Activated CD4-positive, alpha-beta T cell treated with anti-CD3 and anti-CD28 coated beads for 36 hours (primary cell): ENCODE data around the gene DCHS2. TPM values are rescaled to one million over a fixed set of nuclear protein-coding genes. Genes with fewer than 3 reads are reported as not detected.

Experiments used
- ATAC-seq: fragments of 200-7000 bp; cut with Tn5 transposase; one replicate; pipeline ENCODE4 v1.10.0; 2021; ENCODE audit warnings: mild to moderate bottlenecking, moderate library complexity
- CTCF ChIA-PET: fragments of 350-600 bp; sonication (Branson Sonifier 250); formaldehyde crosslinking; loops from one replicate; lab custom pipeline; 2021; ENCODE audit warnings: antibody characterized with exemption; lab: Charles Lee
- POLR2A ChIA-PET: fragments of 350-600 bp; sonication (Branson Sonifier 250); formaldehyde crosslinking; loops from one replicate; lab custom pipeline; 2021; ENCODE audit warnings: antibody characterized with exemption, inconsistent platforms; lab: Charles Lee
- DNase-seq: peaks from one replicate; pipeline ENCODE4 v3.0.0-alpha.2; 2020
- H3K27ac Mint-ChIP-seq: one replicate; pipeline ENCODE4 v1.8.0; 2021; ENCODE audit warnings: mixed read lengths
- H3K27me3 Mint-ChIP-seq: one replicate; pipeline ENCODE4 v1.8.0; 2021; ENCODE audit warnings: mixed read lengths
- H3K36me3 Mint-ChIP-seq: one replicate; pipeline ENCODE4 v1.8.0; 2021; ENCODE audit warnings: low read depth, mixed read lengths
- H3K4me1 Mint-ChIP-seq: one replicate; pipeline ENCODE4 v1.8.0; 2021; ENCODE audit warnings: mixed read lengths
- H3K4me3 Mint-ChIP-seq: one replicate; pipeline ENCODE4 v1.8.0; 2021; ENCODE audit warnings: mild to moderate bottlenecking, moderate library complexity, mixed read lengths
- H3K9me3 Mint-ChIP-seq: one replicate; pipeline ENCODE4 v1.8.0; 2021; ENCODE audit warnings: low read depth, mixed read lengths
- intact Hi-C, 2 experiments: fragments of 100-400 bp; cut with DNase I in 1 of 2; cut with micrococcal nuclease in 1 of 2; formaldehyde crosslinking; loops; one replicate each; pipeline versions ENCODE4 v1.14.2 to v1.15.1; 2022 to 2024; cut with DNase I, micrococcal nuclease
- total RNA-seq, 2 experiments: library from RNA; stranded (reverse); gene quantifications; one replicate each; pipeline ENCODE4 v1.2.3, GENCODE V29; 2021

DCHS2 gene
- total RNA-seq, 2 experiments from 2014 or later: 0.05 to 0.14 TPM

DNA sequence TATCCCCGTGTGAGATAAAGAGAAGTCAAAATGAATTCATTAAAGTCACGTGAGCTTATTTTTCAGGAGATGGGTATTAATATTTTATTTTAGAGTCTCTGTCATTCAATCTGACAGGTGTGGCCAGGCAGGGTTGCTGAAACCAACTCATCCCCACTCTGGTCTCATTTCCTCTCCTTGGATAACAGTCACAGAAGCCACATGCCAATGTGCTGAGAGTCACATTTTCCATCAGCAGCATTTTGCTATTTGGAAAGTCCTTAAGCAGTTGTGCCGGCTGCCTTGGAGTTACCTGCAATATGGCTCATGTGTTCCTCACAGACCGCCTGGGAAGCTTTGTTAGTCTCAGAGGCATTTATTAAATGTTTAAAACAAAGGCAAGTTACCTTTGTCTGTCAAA, 302.3 kb downstream of the DCHS2 start:
- no peaks in the 10 kb centered on the region for H3K4me1 Mint-ChIP-seq

GRCh38 chr4:154186888-154187287, 304.7 kb downstream of the DCHS2 start:
- no peak for ATAC-seq
- Mint-ChIP-seq H3K4me1 (no peaks in the 10 kb centered on the region), H3K4me3 (no peak overlapping the region), H3K27ac (no peak overlapping the region), H3K36me3 (no peaks in the 10 kb centered on the region), H3K27me3 (peaks cover 26% of the 10 kb centered on the region), H3K9me3 (no peaks in the 10 kb centered on the region)
- intact Hi-C loops: no loop called here
- ChIA-PET CTCF (no interaction called here), POLR2A (no interaction called here)
- no peak for DNase-seq

More for the DNA sequence above, 302.3 kb downstream of the DCHS2 start:
- DNase-seq (no peak), ATAC-seq (no peak)
- peaks cover 26% of the 10 kb centered on the region for H3K27me3 Mint-ChIP-seq
- H3K4me3 Mint-ChIP-seq: no peak overlapping the region
- ChIA-PET POLR2A (no interaction called here), CTCF (no interaction called here)
- intact Hi-C loops: no loop called here
- no peaks in the 10 kb centered on the region for H3K9me3 Mint-ChIP-seq
- no peak overlapping the region for H3K27ac Mint-ChIP-seq
- H3K36me3 Mint-ChIP-seq: no peaks in the 10 kb centered on the region

DNA sequence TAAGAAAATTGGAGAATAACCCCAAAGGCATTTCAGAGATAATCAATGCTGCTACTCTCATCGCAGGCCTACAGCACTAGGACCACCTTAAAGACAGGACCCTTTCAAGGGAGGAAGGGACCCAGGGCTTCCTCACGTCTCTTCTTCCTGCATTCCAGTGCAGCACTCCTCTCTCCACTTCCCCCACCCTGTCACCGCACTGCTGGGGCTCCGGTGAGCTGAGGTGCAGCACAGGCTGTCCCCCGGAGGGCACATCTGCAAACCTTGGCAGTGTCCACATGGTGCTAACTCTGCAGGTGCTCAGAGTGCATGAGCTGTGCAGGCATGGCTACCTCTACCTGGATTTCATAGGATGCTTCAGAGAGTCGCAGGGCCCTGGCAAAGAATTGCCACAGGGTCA, 305.6 kb downstream of the DCHS2 start:
- ATAC-seq (no peak), DNase-seq (no peak)
- intact Hi-C loops: no loop called here
- H3K4me3 Mint-ChIP-seq: no peak overlapping the region
- H3K27ac Mint-ChIP-seq: no peak overlapping the region
- POLR2A ChIA-PET: no interaction called here
- CTCF ChIA-PET: no interaction called here
- H3K27me3 Mint-ChIP-seq: peaks cover 21% of the 10 kb centered on the region
- no peaks in the 10 kb centered on the region for H3K36me3 Mint-ChIP-seq
- no peaks in the 10 kb centered on the region for H3K4me1 Mint-ChIP-seq
- H3K9me3 Mint-ChIP-seq: no peaks in the 10 kb centered on the region

- no peak overlapping the region for H3K4me3 Mint-ChIP-seq
- H3K4me1 Mint-ChIP-seq: no peaks in the 10 kb centered on the region
- ChIA-PET CTCF (no interaction called here), POLR2A (no interaction called here)
- H3K36me3 Mint-ChIP-seq: no peaks in the 10 kb centered on the region
- no peak overlapping the region for H3K27ac Mint-ChIP-seq
- ATAC-seq: no peak
- DNase-seq: no peak
- no peaks in the 10 kb centered on the region for H3K9me3 Mint-ChIP-seq
- intact Hi-C loops: no loop called here
- H3K27me3 Mint-ChIP-seq: peaks cover 16% of the 10 kb centered on the region
These were observed 307.4 kb downstream of the DCHS2 start for GRCh38 chr4:154184238-154184637.

DNA sequence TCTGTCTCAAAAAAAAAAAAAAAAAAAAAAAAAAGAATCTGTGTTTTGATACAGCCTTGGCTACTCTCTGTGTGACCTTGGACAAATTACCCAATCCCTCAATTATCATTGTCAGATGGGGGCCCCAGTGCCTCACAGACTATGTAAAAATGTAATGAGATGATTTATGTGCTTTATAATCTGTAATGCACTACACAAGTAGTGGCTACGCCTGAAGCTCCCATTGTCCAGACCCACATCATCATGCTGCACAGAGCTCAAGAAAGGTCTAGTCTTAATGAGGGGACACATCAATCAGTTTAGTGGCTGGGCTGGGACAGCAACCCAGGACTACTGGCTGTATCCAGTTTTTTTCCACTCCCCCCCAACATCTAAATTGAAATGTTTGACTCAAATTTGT, 308.3 kb downstream of the DCHS2 start:
- ChIA-PET POLR2A (no interaction called here), CTCF (no interaction called here)
- Mint-ChIP-seq H3K27me3 (peaks cover 13% of the 10 kb centered on the region), H3K27ac (no peak overlapping the region), H3K4me3 (no peak overlapping the region), H3K4me1 (no peaks in the 10 kb centered on the region), H3K36me3 (no peaks in the 10 kb centered on the region), H3K9me3 (no peaks in the 10 kb centered on the region)
- ATAC-seq (no peak), DNase-seq (no peak)
- intact Hi-C loops: no loop called here

Other genes starting within 250 kb of the DCHS2 start
- 100 to 1,000 TPM; 123 to 125 TPM for gene PLRG1, start 58.6 kb upstream of the DCHS2 start, total RNA-seq
- not detected for gene FGB, start 71.2 kb upstream of the DCHS2 start, total RNA-seq
- not detected for gene FGA, start 98.9 kb upstream of the DCHS2 start, total RNA-seq
- not detected for gene FGG, start 120.9 kb upstream of the DCHS2 start, total RNA-seq